B cell (primary cell): Measurements from ENCODE around the gene SLC2A10. TPM values are rescaled to one million over a fixed set of nuclear protein-coding genes. Genes with fewer than 3 reads are reported as not detected.

Experiments used
- ATAC-seq: fragments of 200-7000 bp; cut with Tn5 transposase; one replicate; pipeline ENCODE4 v1.10.0; 2021; ENCODE audit warnings: low read depth, mild to moderate bottlenecking, moderate number of reproducible peaks, moderate library complexity
- CTCF ChIA-PET: fragments of 350-600 bp; sonication (Branson Sonifier 250); formaldehyde crosslinking; loops from one replicate; lab custom pipeline; 2021; ENCODE audit warnings: antibody characterized with exemption, inconsistent platforms; lab: Charles Lee
- POLR2A ChIA-PET: fragments of 350-600 bp; sonication (Branson Sonifier 250); formaldehyde crosslinking; loops from one replicate; lab custom pipeline; 2021; ENCODE audit warnings: antibody characterized with exemption; lab: Charles Lee
- DNase-seq: peaks from one replicate; pipeline ENCODE4 v3.0.0; 2013
- H2AFZ ChIP-seq: 2 replicates; pipeline ENCODE4 v1.6.1; 2012; ENCODE audit warnings: mild to moderate bottlenecking, low read depth, low read length; ENCODE audit not compliant: insufficient read depth, poor library complexity, severe bottlenecking
- H3K27ac ChIP-seq, 2 donors: 1 replicate in 1 of 2; 2 replicates in 1 of 2; pipeline ENCODE4 v1.5.1; 2012 to 2013; ENCODE audit warnings: low read length in 2 of 2, mild to moderate bottlenecking in 2 of 2, moderate library complexity in 1 of 2
- H3K27me3 ChIP-seq, 4 experiments: fragments of 200-600 bp in 1 of 4; sonication (generic) in 1 of 4; replicated peaks in 1 of 4; 1 replicate in 2 of 4; 2 replicates in 2 of 4; pipeline versions ENCODE4 v1.6.1 to v1.7.0; 2013 to 2016; ENCODE audit warnings: low read length in 3 of 4, mild to moderate bottlenecking in 2 of 4, mixed read lengths in 1 of 4, moderate library complexity in 1 of 4; ENCODE audit not compliant: insufficient read depth in 4 of 4, control insufficient read depth in 3 of 4; ENCODE audit errors: control extremely low read depth in 1 of 4
- H3K36me3 ChIP-seq, 2 experiments: replicated peaks in 1 of 2; 1 replicate in 1 of 2; 2 replicates in 1 of 2; pipeline versions ENCODE4 v1.6.1 to v1.7.1; 2013; ENCODE audit warnings: low read length in 1 of 2; ENCODE audit not compliant: insufficient read depth in 2 of 2, control insufficient read depth in 1 of 2; ENCODE audit errors: control extremely low read depth in 1 of 2, extremely low read depth in 1 of 2
- H3K4me1 ChIP-seq, 2 donors: fragments of 200-600 bp in 1 of 2; sonication (generic) in 1 of 2; 1 replicate in 1 of 2; 2 replicates in 1 of 2; pipeline versions ENCODE4 v1.5.1 to v1.6.1; 2013 to 2017; ENCODE audit warnings: low read length in 2 of 2; ENCODE audit not compliant: control insufficient read depth in 2 of 2, insufficient read depth in 2 of 2
- H3K4me2 ChIP-seq: replicated peaks from 2 replicates; pipeline ENCODE3; 2012; ENCODE audit warnings: mild to moderate bottlenecking, low read depth, low read length; ENCODE audit not compliant: poor library complexity, severe bottlenecking
- H3K4me3 ChIP-seq, 5 experiments: fragments of 200-600 bp in 1 of 5; sonication (generic) in 1 of 5; 1 replicate in 3 of 5; 2 replicates in 2 of 5; pipeline versions ENCODE4 v1.5.1 to v1.7.0; 2011 to 2016; ENCODE audit warnings: low read length in 4 of 5, mild to moderate bottlenecking in 4 of 5, low read depth in 2 of 5, control low read depth in 1 of 5, moderate library complexity in 1 of 5; ENCODE audit not compliant: insufficient read depth in 1 of 5; ENCODE audit errors: control extremely low read depth in 1 of 5, extremely low read depth in 1 of 5
- H3K79me2 ChIP-seq: fragments of 200-600 bp; sonication (generic); one replicate; pipeline ENCODE4 v1.6.0; 2016; ENCODE audit warnings: low read length; ENCODE audit not compliant: control insufficient read depth, insufficient read depth
- H3K9ac ChIP-seq: fragments of 200-600 bp; sonication (generic); 2 replicates; pipeline ENCODE4 v1.6.1; 2017; ENCODE audit warnings: mild to moderate bottlenecking, low read length, moderate library complexity
- H3K9me3 ChIP-seq, 3 donors: one replicate each; pipeline versions ENCODE4 v1.6.1 to v1.7.1; 2013; ENCODE audit warnings: low read length in 2 of 3; ENCODE audit not compliant: control insufficient read depth in 2 of 3, insufficient read depth in 1 of 3; ENCODE audit errors: control extremely low read depth in 1 of 3
- H4K20me1 ChIP-seq: 2 replicates; pipeline ENCODE4 v1.6.0; 2012; ENCODE audit warnings: mild to moderate bottlenecking, low read length; ENCODE audit not compliant: insufficient read depth, control insufficient read depth, poor library complexity, severe bottlenecking
- H3K27ac Mint-ChIP-seq: one replicate; pipeline ENCODE4 v1.8.0; 2021; ENCODE audit warnings: mixed read lengths
- H3K27me3 Mint-ChIP-seq: one replicate; pipeline ENCODE4 v1.8.0; 2021; ENCODE audit warnings: mixed read lengths
- H3K4me1 Mint-ChIP-seq: one replicate; pipeline ENCODE4 v1.8.0; 2021; ENCODE audit warnings: mixed read lengths
- H3K4me3 Mint-ChIP-seq: one replicate; pipeline ENCODE4 v1.8.0; 2021; ENCODE audit warnings: mixed read lengths
- H3K9me3 Mint-ChIP-seq: one replicate; pipeline ENCODE4 v1.8.0; 2022; ENCODE audit warnings: mixed read lengths; ENCODE audit not compliant: insufficient read depth
- EZH2 ChIP-seq: IDR thresholded peaks from 2 replicates; pipeline ENCODE4 v1.6.1; 2012; ENCODE audit warnings: borderline replicate concordance, low read depth, mild to moderate bottlenecking, moderate library complexity, low read length; ENCODE audit not compliant: insufficient read depth, poor library complexity, severe bottlenecking
- WGBS: methylation state at CpG from one replicate; pipeline ENCODE4 v1.1.5; 2013; ENCODE audit warnings: missing lambda C conversion rate; ENCODE audit not compliant: insufficient coverage; 5-methylcytosine and 5-hydroxymethylcytosine counted together
- intact Hi-C: fragments of 100-400 bp; cut with micrococcal nuclease; formaldehyde crosslinking; loops from one replicate; pipeline ENCODE4 v1.10.0; 2022
- polyA plus RNA-seq: library from polyadenylated mRNA; depleted of rRNA; stranded (reverse); fragments of >200 nt; gene quantifications from 2 replicates; pipeline ENCODE4 v1.2.3, GENCODE V29; 2012
- total RNA-seq, 2 donors: library from RNA; stranded (reverse); fragments of 120-200 nt in 1 of 2; gene quantifications; 1 replicate in 1 of 2; 2 replicates in 1 of 2; pipeline versions ENCODE4 v1.2.3 to v1.2.4, GENCODE V29; 2013 to 2022
- TF ChIP-seq, protein P1 (sequence below): fragments of 200-600 bp; IDR thresholded peaks from one replicate; pipeline ENCODE4 v1.8.0; 2022; ENCODE audit warnings: antibody characterized with exemption, mild to moderate bottlenecking

The SLC2A10 gene
- total and polyA plus RNA-seq, 2 donors (not counting 1 experiment from before 2014, with no cell fraction given): not detected

DNA sequence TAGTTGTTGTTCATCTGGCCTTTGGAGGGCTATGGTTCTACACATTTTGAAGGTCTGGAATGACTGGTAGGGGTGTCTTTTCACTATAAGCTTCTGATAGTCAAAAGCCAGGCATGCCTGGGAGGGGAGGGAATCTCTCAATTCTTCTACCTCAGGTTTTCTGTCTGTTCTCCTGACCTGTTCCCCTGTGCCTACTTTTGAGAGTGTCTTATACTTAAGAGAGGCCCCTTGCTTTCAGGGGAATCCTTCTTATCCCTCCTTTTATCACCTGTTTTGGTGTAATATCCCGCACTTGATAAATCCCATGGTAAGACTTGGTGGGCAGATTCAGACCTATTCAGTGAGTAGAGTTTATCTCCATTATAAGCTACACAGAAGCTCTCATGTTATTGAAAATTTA is 47.8 kb upstream of the SLC2A10 start:
- intact Hi-C loops: no loop called here
- no peak overlapping the region for H3K27ac ChIP-seq

DNA sequence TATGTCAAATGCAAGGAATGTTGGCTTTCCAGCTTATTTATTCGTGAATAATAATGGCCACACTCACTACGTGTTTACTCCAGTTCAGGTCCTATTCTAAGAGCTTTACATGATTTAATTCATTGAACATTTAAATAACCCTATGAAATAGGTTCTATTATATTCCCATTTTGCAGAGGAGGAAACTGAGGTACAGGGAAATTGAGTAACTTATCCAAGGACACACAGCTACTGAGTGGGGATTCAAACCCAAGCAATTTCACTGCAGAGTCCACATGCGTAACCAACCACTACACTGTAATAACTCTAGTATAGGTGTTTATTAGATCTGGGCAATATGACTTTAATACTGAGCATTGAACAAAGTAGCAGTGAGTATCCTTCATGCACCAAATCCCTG is 45.9 kb upstream of the SLC2A10 start:
- H2AFZ ChIP-seq: no peak overlapping the region
- intact Hi-C loops: no loop called here

More for the DNA sequence above, 47.8 kb upstream of the SLC2A10 start:
- ATAC-seq (no peak), DNase-seq (no peak)
- Histone ChIP-seq H3K79me2 (no peaks in the 10 kb centered on the region), H4K20me1 (no peaks in the 10 kb centered on the region), H3K36me3 (no peaks in the 10 kb centered on the region), H3K9me3 (no peaks in the 10 kb centered on the region), H2AFZ (no peak overlapping the region), H3K4me3 (no peak overlapping the region), H3K27me3 (no peaks in the 10 kb centered on the region), H3K9ac (no peak overlapping the region), H3K4me1 (no peaks in the 10 kb centered on the region), H3K4me2 (no peak overlapping the region)
- Mint-ChIP-seq H3K27ac (no peak overlapping the region), H3K4me3 (no peak overlapping the region), H3K27me3 (peaks cover 16% of the 10 kb centered on the region), H3K4me1 (no peaks in the 10 kb centered on the region), H3K9me3 (no peaks in the 10 kb centered on the region)
- no CpG with 5 or more reads among the region's 1 CpG for WGBS
- TF ChIP-seq EZH2: no peak
- TF ChIP-seq, protein P1, sequence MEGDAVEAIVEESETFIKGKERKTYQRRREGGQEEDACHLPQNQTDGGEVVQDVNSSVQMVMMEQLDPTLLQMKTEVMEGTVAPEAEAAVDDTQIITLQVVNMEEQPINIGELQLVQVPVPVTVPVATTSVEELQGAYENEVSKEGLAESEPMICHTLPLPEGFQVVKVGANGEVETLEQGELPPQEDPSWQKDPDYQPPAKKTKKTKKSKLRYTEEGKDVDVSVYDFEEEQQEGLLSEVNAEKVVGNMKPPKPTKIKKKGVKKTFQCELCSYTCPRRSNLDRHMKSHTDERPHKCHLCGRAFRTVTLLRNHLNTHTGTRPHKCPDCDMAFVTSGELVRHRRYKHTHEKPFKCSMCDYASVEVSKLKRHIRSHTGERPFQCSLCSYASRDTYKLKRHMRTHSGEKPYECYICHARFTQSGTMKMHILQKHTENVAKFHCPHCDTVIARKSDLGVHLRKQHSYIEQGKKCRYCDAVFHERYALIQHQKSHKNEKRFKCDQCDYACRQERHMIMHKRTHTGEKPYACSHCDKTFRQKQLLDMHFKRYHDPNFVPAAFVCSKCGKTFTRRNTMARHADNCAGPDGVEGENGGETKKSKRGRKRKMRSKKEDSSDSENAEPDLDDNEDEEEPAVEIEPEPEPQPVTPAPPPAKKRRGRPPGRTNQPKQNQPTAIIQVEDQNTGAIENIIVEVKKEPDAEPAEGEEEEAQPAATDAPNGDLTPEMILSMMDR: no peak
- ChIA-PET POLR2A (no interaction called here), CTCF (interaction anchor here (1.7 kb wide), 1 partner anchor 19 kb away, joined by 5 read pairs; no protein-coding TSS in a partner anchor)

More for the DNA sequence above, 45.9 kb upstream of the SLC2A10 start:
- no CpG with 5 or more reads among the region's 3 CpGs for WGBS
- no peak for TF ChIP-seq EZH2
- Mint-ChIP-seq H3K27ac (no peak overlapping the region), H3K9me3 (no peaks in the 10 kb centered on the region), H3K4me3 (no peak overlapping the region), H3K27me3 (peaks cover 16% of the 10 kb centered on the region), H3K4me1 (no peaks in the 10 kb centered on the region)
- no peaks in the 10 kb centered on the region for H4K20me1 ChIP-seq
- no peaks in the 10 kb centered on the region for H3K4me1 ChIP-seq
- DNase-seq: no peak
- H3K9me3 ChIP-seq: no peaks in the 10 kb centered on the region
- H3K36me3 ChIP-seq: no peaks in the 10 kb centered on the region
- POLR2A ChIA-PET: no interaction called here
- CTCF ChIA-PET: interaction anchor here (0.6 to 0.7 kb wide), 2 partner anchors 14 to 946 kb away, joined by 3 read pairs; no protein-coding TSS in a partner anchor
- no peak overlapping the region for H3K27ac ChIP-seq
- no peaks in the 10 kb centered on the region for H3K27me3 ChIP-seq
- no peak for ATAC-seq
- no peaks in the 10 kb centered on the region for H3K79me2 ChIP-seq
- H3K9ac ChIP-seq: no peak overlapping the region
- H3K4me2 ChIP-seq: no peak overlapping the region
- H3K4me3 ChIP-seq: no peak overlapping the region
